Measurements from ENCODE around the gene SLC1A1.
"Not testable (repeated sequence)": the region's sequence is repeated elsewhere in the genome, so short reads cannot be mapped to it uniquely, and the experiment has no call there.

SLC1A1 gene

DNA sequence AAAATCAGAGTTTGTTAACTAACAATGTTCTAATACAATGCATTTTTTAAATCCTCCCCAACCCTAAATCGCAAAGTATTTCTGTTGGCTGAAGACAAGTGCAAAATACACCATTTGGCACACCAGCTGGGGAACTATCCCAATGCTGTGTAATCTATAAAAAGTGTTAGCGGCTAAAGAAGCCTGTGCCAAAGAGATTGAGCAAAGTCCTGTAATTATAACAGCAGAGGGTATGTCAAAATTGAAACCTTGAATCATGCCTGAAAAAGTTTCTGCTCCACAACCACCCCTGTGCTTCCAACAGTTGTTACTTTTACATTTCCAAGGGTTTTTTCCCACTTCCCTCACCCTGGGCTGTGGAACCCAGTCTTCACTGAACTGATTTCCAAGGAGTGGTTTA is 88.7 kb downstream of the SLC1A1 start:
- DNase-seq (ENCODE audit: low read depth), result peak; percentile 45

DNA sequence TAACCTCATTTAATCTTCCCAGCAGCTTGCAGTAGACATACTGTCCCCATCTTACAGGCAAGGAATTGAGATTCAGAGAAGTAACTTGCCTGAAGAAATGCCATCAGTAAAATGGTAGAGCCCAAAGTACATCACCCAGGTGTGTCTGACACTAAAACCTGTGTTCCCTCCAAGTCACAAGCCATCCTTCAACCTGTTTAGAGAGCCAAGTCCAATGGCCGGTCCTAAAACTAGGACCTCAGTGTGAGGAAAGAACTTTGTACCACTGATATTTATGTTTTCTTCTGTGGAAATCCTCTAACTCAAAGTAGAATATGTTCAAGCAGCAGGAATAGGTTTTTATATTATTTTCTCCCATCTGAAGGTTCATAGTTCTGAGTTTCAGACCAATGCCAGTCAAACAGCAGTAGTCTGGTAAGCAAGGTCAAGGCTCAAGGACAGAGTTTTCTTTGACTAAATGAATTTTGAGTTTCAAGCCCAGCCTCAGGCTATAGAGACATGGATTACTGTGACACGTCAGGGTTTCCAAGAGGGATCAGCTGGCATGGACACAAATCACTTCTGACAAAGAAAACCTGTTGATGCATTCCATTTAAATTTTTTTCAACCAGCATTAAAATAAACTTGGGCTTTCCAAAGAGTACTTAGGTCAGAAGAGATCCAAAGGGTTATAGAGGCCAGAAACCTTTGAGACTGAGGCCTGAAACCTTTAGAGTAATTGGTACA is 90.9 kb downstream of the SLC1A1 start:
- no peak for DNase-seq (ENCODE audit: low read depth)

DNA sequence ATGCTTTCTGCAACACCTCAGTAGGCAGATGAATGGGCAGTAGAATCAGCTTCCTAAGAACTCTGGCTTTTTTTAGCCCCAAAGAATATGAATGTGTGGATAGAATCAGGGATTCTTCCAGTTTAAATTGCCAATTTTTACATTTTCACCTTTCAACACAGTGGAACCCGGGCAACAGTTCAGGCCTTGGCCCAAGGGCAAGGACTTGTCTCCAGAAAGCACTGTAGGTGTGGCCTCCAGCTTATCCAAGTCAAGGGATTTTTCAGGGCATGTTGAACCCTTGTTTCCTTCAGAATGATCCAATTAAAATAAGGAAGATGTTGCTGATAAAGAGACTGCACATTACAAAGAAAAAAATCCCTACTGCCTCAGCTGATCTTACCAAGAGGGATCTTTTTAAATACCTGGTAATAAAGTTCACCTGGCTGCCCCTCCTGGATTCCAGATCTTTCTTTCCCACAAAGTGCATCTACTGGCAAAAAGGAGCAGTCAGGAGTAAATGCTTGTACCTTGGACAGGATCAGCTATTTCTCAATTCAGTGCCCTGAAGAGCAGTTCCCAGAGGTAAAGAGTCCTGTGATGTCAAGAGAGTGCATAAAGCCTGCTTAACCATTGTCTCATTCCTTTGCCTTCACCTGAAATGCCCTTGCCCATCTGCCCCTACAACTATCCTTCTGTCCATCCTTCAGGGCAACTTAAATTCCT is 91.7 kb downstream of the SLC1A1 start:
- no peak for DNase-seq (ENCODE audit: low read depth)

DNA sequence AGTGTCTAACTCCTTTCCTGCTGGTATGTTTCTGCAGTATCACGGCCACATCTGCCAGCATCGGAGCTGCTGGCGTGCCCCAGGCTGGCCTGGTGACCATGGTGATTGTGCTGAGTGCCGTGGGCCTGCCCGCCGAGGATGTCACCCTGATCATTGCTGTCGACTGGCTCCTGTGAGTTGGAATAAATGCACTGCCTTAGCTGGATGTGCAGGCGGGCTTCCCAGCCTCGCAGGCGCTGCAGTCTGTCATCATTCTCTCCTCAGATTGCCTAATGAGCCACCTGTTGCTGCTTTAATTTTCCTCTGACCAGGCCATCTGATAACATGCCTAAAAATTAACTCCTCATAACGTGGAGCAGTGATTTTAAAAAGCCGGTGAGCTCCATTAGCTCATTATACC is 92.7 kb downstream of the SLC1A1 start:
- no peak for DNase-seq (ENCODE audit: low read depth)

DNA sequence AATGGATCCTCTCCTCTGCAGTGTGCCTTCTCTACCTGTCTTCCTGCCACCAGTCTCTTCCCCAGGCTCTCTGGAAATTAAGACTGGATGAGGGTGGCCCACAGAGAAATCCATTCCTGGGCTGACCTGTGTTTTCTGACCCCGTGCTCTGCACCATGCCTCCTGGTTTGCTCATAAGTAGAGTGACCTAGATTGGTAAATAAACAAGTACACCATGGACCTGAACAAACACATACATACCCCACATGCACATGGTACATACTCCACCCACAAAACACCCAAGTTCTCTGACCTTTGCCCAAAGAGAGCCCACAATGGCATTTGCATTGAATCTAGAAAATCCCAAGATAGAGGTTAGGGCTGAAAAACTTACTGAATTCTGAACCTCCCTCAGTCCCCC is 94.4 kb downstream of the SLC1A1 start:
- DNase-seq (ENCODE audit: low read depth), result no peak

DNA sequence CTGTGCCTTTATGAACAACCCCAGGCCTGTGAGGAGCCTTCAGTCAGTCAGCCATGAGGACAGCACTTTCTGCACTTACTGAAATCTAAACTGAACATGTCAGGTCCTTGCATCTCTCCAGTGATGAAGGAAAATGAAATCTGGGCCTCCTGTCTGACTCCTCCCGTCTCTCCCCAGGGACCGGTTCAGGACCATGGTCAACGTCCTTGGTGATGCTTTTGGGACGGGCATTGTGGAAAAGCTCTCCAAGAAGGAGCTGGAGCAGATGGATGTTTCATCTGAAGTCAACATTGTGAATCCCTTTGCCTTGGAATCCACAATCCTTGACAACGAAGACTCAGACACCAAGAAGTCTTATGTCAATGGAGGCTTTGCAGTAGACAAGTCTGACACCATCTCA is 94.9 kb downstream of the SLC1A1 start:
- no peak for DNase-seq (ENCODE audit: low read depth)

DNA sequence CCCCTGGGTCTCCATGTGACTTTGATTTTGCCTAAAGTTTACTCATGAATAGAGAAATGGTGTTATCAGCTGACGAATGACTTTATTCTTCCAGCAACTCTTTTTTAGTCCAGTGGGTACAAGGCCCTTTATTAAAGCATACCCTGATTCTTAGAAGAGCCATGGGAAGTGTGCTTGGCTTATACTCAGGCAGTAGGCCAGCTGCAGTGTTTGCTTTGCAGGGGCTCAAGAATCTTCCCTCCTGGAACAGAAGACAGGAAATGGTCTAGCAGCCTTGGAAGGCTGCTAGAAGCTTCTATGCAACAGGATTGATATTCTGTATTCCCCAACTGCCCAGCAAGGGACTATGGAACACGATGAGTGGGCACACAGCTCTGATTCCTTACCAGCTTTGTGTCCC is 98.5 kb downstream of the SLC1A1 start:
- DNase-seq (ENCODE audit: low read depth), result no peak

DNA sequence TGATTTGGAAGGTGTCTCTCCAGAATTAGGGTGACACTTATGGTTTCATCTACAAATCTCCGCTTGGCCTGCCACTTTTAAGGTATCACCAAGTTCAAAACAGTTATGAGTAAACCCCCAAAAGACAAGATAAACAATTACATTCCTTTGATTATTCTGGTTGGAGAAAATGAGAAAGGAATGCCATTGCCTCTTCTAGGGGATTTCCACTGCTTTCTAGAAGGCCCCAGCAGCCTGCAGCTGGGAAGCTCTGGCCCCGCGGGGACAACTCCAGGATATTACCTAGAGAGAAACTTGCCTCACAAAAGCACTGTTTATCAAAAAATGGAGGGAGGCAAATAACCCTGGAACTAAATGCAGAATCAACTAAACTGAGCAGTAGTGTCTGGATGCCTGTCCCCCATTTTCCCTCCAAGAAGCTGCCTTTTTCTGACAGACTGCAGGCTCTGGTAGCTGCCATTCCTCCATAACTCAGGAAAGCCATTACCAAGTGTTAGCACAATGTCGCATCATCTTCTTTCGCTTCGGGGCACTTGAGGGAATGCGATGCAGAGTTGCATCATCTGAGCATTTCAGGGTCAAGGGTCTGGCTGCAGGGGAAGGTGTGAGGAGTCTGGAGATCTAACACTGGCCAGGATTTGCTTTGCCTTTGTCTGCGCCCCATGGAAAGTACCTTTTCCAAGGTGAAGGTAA is 100.3 kb downstream of the SLC1A1 start:
- no peak for DNase-seq (ENCODE audit: low read depth)

DNA sequence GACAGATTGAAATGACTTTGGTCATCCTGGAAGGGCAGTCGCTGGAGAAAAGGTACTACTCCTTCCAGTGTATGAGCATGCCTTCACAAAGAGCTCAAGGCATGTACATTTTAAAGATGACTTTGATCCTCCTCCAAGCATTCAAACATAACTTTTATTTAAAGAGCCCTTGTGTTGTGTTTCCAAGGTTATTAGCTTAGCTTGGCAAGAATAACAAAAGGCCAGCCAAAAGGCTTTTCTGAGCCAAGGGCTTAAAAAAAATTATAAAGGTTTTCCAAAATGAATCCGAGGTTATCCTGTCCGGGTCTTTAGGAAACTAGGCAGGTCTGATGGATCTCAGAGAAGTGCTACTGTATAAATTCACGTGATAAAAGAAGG is 100.8 kb downstream of the SLC1A1 start:
- no peak for DNase-seq (ENCODE audit: low read depth)

DNA sequence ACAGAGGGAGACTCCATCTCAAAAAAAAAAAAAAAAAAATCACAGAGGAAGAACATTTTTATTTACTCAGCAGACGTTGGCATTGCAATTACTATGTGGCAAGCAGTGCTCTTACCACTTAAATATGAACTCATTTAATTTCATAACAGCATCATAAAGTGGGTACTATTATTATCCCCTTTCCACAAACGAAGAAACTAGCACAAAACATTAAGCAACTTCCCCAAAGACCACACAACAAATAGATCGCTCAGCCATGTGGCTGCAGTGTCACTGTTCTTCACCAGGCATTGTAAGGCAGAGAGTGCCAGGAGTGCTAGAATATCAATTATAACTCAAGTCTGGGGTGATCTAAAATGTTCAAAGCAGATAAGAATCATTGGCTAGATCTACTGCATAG is 102.0 kb downstream of the SLC1A1 start:
- DNase-seq (ENCODE audit: low read depth), result no peak

DNA sequence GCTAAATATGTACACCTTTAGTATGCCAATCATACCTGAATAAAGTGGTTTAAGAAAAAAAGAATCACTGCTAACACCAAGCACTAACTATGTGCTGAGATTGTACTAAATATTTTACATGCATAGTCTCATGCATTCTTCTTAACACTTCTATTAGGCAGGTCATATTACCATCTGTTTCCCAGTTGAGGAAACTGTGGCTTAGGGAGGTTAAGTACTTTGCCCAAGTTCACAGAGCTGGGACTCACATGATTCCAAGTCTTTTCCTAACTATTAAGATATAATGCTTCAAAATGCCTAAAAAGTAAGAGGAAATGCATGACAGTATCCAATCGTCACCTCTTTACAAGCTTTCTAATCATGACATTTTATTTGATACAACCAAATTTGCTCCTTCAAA is 102.6 kb downstream of the SLC1A1 start:
- DNase-seq (ENCODE audit: low read depth), result no peak

DNA sequence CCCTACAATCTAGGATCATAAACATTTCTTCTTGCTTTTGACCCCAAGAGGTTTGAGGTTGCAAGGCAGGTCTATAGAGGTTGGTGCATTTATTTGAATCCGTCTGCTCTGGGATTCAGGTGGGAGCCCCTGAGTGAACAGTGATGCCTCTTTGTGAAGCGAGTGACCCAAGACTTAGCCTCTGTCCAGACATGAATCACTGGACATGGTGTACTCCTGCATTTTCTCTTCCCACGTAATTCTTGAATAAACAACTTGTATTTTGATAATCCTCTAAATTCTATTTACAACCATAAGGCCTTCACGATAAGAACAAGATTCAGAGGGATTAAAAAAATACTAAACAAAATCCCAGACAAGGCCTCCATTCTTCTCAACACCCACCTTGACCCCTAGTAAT is 104.3 kb downstream of the SLC1A1 start:
- DNase-seq (ENCODE audit: low read depth), result no peak

DNA sequence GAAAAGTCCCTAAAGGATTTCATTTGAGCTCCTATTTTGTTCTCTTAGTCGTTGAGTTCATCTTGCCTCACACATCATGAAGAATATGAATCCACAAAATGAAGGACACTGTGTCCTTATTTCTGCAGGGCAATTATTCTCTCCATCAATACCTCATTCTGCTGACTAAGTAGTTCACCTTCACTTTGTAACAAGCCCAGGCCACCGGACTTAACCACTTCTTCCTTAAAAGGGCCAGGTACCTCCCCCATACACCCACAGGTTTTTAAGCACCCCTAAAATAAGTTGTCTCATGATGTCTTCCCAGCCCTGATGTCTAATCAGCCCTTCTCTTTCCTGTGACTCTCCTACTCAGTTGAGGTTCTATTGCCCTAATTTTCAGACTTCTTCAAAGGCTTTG is 104.7 kb downstream of the SLC1A1 start:
- no peak for DNase-seq (ENCODE audit: low read depth)

DNA sequence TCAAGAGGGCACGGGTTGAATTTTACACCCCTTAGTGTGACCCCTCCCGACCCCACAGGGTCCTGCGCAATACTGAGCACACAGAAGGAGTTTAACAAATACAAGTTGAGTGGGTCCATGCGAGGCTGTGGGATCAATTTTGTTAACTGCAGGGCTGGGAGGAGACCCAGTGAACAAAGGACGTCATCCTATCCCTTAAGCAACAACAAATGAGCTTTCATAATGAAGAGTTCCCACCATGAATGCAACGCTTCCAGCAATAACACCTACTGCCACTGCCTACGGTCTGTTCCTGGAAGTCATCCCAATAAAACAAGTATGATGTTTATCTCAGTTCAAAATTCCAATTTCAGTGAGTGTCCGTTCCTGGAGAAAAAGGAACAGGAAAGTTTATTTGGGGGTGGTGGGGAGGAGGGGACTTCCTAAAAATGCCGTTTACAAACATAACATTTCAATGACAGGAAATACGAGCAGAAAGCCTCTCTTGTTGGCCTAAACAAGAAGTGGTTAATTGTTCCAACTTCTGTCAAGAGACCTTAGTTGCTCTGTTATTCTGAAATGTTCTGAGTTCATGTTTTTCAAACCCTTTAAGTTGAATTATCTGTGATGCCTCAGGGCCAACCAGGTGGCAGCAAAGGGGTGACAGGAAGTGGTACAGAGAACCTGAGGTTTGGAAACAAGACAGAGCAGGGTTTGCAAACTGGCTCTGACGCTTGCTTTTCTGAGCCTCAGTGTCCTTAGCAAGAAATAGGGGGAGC is 106.1 kb downstream of the SLC1A1 start:
- no peak for DNase-seq (ENCODE audit: low read depth)

DNA sequence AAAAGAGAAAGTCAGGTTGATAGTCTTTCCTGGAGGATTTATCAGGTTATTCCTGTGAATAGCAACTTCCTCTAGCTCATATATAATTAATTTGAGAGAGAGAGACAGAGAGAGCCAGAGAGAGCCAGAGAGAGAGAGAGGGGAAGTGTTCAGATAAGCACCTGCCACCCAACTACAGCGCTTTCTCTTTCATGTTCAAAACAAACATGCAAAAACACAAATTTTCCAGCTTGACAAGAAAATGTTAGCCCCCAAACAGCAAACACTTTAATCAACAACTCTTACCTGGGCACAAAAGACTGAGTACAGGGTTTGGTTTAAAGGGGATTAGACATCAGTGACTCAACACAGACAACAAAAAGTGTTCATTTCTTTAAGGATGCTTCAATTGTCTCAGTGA is 110.1 kb downstream of the SLC1A1 start:
- DNase-seq (ENCODE audit: low read depth), result no peak

DNA sequence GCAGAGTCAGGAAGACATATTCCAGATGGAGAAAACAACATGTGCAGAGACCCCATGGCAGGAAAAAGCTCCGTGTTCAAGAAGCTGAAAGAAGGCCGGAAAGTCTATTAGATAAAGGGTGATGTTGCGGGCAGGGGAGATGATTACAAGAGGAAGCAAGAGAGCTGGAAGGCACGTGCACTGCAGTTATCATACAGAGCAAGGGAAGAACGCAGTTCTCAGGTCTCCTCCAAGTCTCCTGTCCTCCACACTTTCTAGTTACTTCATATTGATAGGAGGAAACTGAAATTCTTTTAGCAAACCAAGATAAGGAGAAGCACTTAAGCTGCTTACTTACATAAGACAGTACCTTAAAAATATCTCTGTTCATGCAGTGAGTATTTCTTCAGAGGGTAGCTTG is 113.6 kb downstream of the SLC1A1 start:
- DNase-seq (ENCODE audit: low read depth), result no peak

DNA sequence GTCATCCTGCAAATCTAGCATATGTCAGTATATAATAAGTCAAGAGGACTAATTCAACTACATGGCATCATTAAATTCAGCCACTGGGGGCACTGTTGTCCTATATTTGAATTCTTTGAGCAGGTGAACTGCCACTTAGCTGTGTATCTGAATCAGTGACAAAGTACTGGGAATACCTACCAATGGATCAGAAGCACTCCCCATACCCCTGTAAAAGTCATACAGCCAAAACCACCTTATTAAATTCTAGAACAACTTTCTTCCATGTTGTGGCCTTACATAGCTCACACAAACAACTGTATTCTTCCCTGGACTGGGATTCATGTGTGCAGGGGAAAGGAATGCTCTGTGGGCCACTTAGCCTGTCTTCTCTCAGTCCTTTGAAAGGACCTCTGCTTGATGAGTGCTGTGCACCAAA is 114.4 kb downstream of the SLC1A1 start:
- DNase-seq (ENCODE audit: low read depth), result peak; percentile 42

DNA sequence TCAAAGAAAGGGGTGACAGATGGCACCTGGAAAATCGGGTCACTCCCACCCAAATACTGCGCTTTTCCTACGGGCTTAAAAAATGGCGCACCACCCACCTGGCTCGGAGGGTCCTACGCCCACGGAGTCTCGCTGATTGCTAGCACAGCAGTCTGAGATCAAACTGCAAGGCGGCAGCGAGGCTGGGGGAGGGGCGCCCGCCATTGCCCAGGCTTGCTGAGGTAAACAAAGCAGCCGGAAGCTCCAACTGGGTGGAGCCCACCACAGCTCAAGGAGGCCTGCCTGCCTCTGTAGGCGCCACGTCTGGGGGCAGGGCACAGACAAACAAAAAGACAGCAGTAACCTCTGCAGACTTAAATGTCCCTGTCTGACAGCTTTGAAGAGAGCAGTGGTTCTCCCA is 115.8 kb downstream of the SLC1A1 start:
- not testable (repeated sequence) for DNase-seq (ENCODE audit: low read depth)

DNA sequence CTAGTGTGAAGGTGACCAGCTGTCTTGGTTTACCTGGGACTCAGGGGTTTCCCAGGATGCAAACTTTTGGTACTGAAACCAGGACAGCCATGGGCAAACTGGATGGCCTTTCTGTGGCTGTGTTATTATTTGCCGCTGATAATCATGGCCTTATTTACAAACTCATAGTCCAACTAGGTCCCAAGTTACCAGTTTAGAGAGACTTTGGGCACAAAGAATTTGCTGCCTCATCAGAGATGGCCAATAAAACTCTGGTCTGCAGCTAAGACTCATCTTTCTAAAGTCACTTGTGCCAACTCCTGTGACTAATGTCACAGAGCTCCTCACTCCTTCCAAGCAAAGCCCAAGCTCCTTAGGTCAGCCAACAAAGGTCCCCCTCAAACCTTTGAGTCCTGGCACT is 124.4 kb downstream of the SLC1A1 start:
- DNase-seq (ENCODE audit: low read depth), result no peak

DNA sequence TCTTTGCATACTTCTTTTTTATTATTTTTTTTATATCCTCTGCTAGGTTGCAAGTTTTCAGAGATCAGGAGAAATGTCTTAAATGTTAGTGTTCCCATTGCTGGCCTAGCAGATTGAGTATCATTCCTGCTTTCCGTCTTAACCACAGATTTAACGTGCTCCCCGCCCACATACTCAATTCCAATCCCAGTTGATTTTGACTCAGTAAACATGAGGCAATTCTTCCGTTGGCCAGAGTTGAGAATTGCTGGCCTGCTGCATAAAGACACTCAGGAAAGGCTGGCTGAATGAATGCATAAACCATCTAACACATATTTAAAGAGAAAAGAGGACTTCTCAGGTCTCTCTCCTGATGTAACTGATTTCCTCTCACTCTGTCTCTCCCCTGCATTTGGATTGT is 125.0 kb downstream of the SLC1A1 start:
- peak; percentile 50 for DNase-seq (ENCODE audit: low read depth)

DNA sequence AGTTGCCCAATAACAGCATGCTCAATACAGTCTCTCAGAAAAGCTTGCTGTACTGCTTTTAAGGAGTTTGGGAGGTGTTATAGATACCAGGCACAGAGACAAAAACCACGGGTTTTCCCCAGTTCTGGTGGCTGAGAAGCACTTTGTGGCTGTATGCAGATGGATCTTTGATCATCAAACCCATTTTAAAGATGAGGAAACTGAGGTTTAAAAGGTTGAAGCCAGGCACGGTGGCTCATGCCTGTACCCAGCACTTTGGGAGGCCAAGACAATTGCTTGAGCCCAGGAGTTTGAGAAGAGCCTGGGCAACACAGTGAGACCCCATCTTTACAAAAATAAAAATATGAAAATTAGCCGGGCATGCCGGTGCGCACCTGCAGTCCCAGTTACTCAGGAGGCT is 125.5 kb downstream of the SLC1A1 start:
- no peak for DNase-seq (ENCODE audit: low read depth)

DNA sequence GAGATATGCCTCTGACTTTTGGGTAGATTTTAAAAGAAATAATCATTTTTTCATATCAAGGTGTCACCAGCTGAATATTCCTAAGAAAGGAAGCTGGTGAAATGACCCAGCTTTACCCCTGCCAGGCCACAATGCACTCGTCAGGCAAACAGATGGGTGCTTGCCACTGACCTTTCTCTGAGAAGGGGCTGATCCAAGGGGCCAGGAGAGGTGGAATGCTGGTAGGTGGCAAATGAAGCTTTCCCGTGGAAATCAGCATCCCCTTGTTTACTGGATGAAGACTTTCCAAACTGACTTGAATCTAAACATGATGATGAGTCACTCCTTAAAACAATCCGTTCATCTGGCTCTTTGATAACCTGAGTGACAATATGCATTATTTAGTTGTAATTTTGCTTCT is 127.5 kb downstream of the SLC1A1 start:
- no peak for DNase-seq (ENCODE audit: low read depth)

DNA sequence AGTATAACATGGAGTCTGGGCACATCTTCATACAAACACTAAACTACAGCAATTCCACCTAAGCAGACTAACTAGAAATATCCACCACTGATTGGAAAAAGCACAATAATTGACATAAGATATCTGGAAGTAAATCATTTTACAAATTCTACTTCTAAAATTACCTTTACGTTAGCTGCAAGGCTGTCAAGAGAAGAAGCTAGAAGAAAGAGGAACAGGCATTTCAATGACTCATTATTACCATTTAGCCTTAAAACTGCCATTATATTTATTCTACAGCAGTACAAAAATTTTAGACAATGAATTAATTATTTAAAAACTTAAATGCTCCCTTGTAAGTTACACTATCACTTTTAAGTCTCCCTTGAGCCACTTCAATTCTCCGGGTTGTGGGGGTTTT is 128.4 kb downstream of the SLC1A1 start:
- no peak for DNase-seq (ENCODE audit: low read depth)
